Measurements from ENCODE around the gene MED12L. TPM values are rescaled to one million over a fixed set of nuclear protein-coding genes. Genes with fewer than 3 reads are reported as not detected.

The MED12L gene
- total and polyA plus RNA-seq, 4 experiments from 2014 or later: 0.35 to 0.78 TPM; not detected in 2

GRCh38 chr3:151106311-151106710 is 20.8 kb downstream of the MED12L start:
- intact Hi-C loops (cut with micrococcal nuclease): no loop called here
- ChIA-PET POLR2A (ENCODE audit: partially characterized antibody) (no interaction called here), CTCF (ENCODE audit: partially characterized antibody) (no interaction called here)
- Mint-ChIP-seq H3K27me3 (peaks cover 7 to 19% of the 10 kb centered on the region in 2 donors), H3K9me3 (peaks cover 0 to 5% (median 0%) of the 10 kb centered on the region in 8 donors), H3K36me3 (no peaks in the 10 kb centered on the region), H3K4me3 (no peak overlapping the region), H3K4me1 (no peaks in the 10 kb centered on the region), H3K27ac (no peak overlapping the region)
- Histone ChIP-seq H3K4me1 (ENCODE audit: insufficient read depth, low read length) (no peaks in the 10 kb centered on the region), H3K9me3 (ENCODE audit: control insufficient read depth in 1 of 2, low read length in 2 of 2) (no peaks in the 10 kb centered on the region), H3K27ac (ENCODE audit: low read depth, low read length) (no peak overlapping the region), H3K4me3 (ENCODE audit: low read length in 2 of 2) (no peak overlapping the region), H3K36me3 (ENCODE audit: insufficient read depth, low read length) (no peaks in the 10 kb centered on the region), H3K27me3 (ENCODE audit: insufficient read depth, low read length) (no peaks in the 10 kb centered on the region)
- no peak for DNase-seq

GRCh38 chr3:151107177-151107576 is 21.7 kb downstream of the MED12L start:
- ChIA-PET POLR2A (ENCODE audit: partially characterized antibody) (no interaction called here), CTCF (ENCODE audit: partially characterized antibody) (no interaction called here)
- Histone ChIP-seq H3K4me3 (ENCODE audit: low read length in 2 of 2) (no peak overlapping the region), H3K27me3 (ENCODE audit: insufficient read depth, low read length) (no peaks in the 10 kb centered on the region), H3K9me3 (ENCODE audit: control insufficient read depth in 1 of 2, low read length in 2 of 2) (no peaks in the 10 kb centered on the region), H3K27ac (ENCODE audit: low read depth, low read length) (no peak overlapping the region), H3K4me1 (ENCODE audit: insufficient read depth, low read length) (no peaks in the 10 kb centered on the region), H3K36me3 (ENCODE audit: insufficient read depth, low read length) (no peaks in the 10 kb centered on the region)
- Mint-ChIP-seq H3K4me3 (no peak overlapping the region), H3K27ac (no peak overlapping the region), H3K9me3 (peaks cover 0 to 5% (median 0%) of the 10 kb centered on the region in 8 donors), H3K36me3 (no peaks in the 10 kb centered on the region), H3K27me3 (peaks cover 3 to 15% of the 10 kb centered on the region in 2 donors), H3K4me1 (no peaks in the 10 kb centered on the region)
- intact Hi-C loops (cut with micrococcal nuclease): no loop called here
- DNase-seq: no peak

GRCh38 chr3:151107701-151108100 is 22.2 kb downstream of the MED12L start:
- H3K27me3 Mint-ChIP-seq: peaks cover 3 to 15% of the 10 kb centered on the region in 2 donors
- no peak for DNase-seq
- Histone ChIP-seq H3K36me3 (ENCODE audit: insufficient read depth, low read length) (no peaks in the 10 kb centered on the region), H3K27ac (ENCODE audit: low read depth, low read length) (no peak overlapping the region), H3K9me3 (ENCODE audit: control insufficient read depth in 1 of 2, low read length in 2 of 2) (no peaks in the 10 kb centered on the region), H3K4me1 (ENCODE audit: insufficient read depth, low read length) (no peaks in the 10 kb centered on the region), H3K4me3 (ENCODE audit: low read length in 2 of 2) (no peak overlapping the region), H3K27me3 (ENCODE audit: insufficient read depth, low read length) (no peaks in the 10 kb centered on the region)
- peaks cover 0 to 5% (median 0%) of the 10 kb centered on the region in 8 donors for H3K9me3 Mint-ChIP-seq
- H3K4me3 Mint-ChIP-seq: no peak overlapping the region
- intact Hi-C loops (cut with micrococcal nuclease): no loop called here
- no peaks in the 10 kb centered on the region for H3K4me1 Mint-ChIP-seq
- no peaks in the 10 kb centered on the region for H3K36me3 Mint-ChIP-seq
- CTCF ChIA-PET (ENCODE audit: partially characterized antibody): no interaction called here
- no peak overlapping the region for H3K27ac Mint-ChIP-seq
- POLR2A ChIA-PET (ENCODE audit: partially characterized antibody): no interaction called here

- intact Hi-C loops (cut with micrococcal nuclease): no loop called here
- H3K4me1 ChIP-seq (ENCODE audit: insufficient read depth, low read length): no peaks in the 10 kb centered on the region
- POLR2A ChIA-PET (ENCODE audit: partially characterized antibody): no interaction called here
- no peaks in the 10 kb centered on the region for H3K27me3 ChIP-seq (ENCODE audit: insufficient read depth, low read length)
- H3K9me3 ChIP-seq (ENCODE audit: control insufficient read depth in 1 of 2, low read length in 2 of 2): no peaks in the 10 kb centered on the region
- peaks cover 0 to 5% (median 0%) of the 10 kb centered on the region in 8 donors for H3K9me3 Mint-ChIP-seq
- H3K4me3 ChIP-seq (ENCODE audit: low read length in 2 of 2): no peak overlapping the region
- CTCF ChIA-PET (ENCODE audit: partially characterized antibody): interaction anchor here (1.3 kb wide), 1 partner anchor 23 kb away, joined by 3 read pairs; no protein-coding TSS in a partner anchor
- H3K36me3 ChIP-seq (ENCODE audit: insufficient read depth, low read length): no peaks in the 10 kb centered on the region
- no peaks in the 10 kb centered on the region for H3K36me3 Mint-ChIP-seq
- H3K27me3 Mint-ChIP-seq: peaks cover 5 to 19% of the 10 kb centered on the region in 2 donors
- H3K4me1 Mint-ChIP-seq: no peaks in the 10 kb centered on the region
- DNase-seq: no peak
- no peak overlapping the region for H3K4me3 Mint-ChIP-seq
- H3K27ac Mint-ChIP-seq: no peak overlapping the region
- no peak overlapping the region for H3K27ac ChIP-seq (ENCODE audit: low read depth, low read length)
Measured at GRCh38 chr3:151109286-151109800, 23.9 kb downstream of the MED12L start.

GRCh38 chr3:151112731-151113130 is 27.3 kb downstream of the MED12L start:
- ChIA-PET POLR2A (ENCODE audit: partially characterized antibody) (no interaction called here), CTCF (ENCODE audit: partially characterized antibody) (no interaction called here)
- no peak overlapping the region for H3K27ac Mint-ChIP-seq
- H3K36me3 Mint-ChIP-seq: no peaks in the 10 kb centered on the region
- H3K9me3 ChIP-seq (ENCODE audit: control insufficient read depth in 1 of 2, low read length in 2 of 2): no peaks in the 10 kb centered on the region
- intact Hi-C loops (cut with micrococcal nuclease): no loop called here
- no peak for DNase-seq
- H3K27me3 ChIP-seq (ENCODE audit: insufficient read depth, low read length): no peaks in the 10 kb centered on the region
- H3K4me1 ChIP-seq (ENCODE audit: insufficient read depth, low read length): no peaks in the 10 kb centered on the region
- no peaks in the 10 kb centered on the region for H3K4me1 Mint-ChIP-seq
- H3K27me3 Mint-ChIP-seq: peaks cover 9 to 28% of the 10 kb centered on the region in 2 donors
- no peak overlapping the region for H3K4me3 Mint-ChIP-seq
- H3K4me3 ChIP-seq (ENCODE audit: low read length in 2 of 2): no peak overlapping the region
- H3K27ac ChIP-seq (ENCODE audit: low read depth, low read length): no peak overlapping the region
- peaks cover 0 to 2% (median 0%) of the 10 kb centered on the region in 8 donors for H3K9me3 Mint-ChIP-seq
- H3K36me3 ChIP-seq (ENCODE audit: insufficient read depth, low read length): no peaks in the 10 kb centered on the region

DNA sequence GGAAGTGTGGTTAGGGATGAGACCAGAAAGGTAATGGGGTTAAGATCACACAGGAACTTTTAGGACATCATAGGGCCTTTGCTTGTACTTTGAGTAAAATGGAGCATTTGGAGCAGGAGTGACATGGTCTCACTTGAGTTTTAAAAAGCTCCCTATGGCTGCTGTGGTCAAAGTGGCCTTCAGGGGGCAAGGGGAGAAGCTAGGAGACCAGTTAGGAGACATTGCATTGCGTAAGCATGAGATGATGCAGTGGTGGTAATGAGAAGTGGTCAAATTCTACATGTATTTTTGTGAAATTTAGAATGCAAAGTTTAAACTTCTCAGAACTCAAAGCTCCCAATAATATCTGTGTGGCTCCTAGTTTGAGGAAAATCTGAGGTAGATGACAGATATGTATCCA is 27.9 kb downstream of the MED12L start:
- Mint-ChIP-seq H3K27me3 (peaks cover 9 to 26% of the 10 kb centered on the region in 2 donors), H3K27ac (no peak overlapping the region), H3K4me3 (no peak overlapping the region), H3K4me1 (no peaks in the 10 kb centered on the region), H3K36me3 (no peaks in the 10 kb centered on the region), H3K9me3 (no peaks in the 10 kb centered on the region)
- intact Hi-C loops (cut with micrococcal nuclease): no loop called here
- ChIA-PET POLR2A (ENCODE audit: partially characterized antibody) (no interaction called here), CTCF (ENCODE audit: partially characterized antibody) (interaction anchor here (0.9 kb wide), 1 partner anchor 31 kb away, joined by 3 read pairs; no protein-coding TSS in a partner anchor)
- DNase-seq: no peak
- H3K9me3 ChIP-seq (ENCODE audit: control insufficient read depth in 1 of 2, low read length in 2 of 2): no peaks in the 10 kb centered on the region
- no peaks in the 10 kb centered on the region for H3K27me3 ChIP-seq (ENCODE audit: insufficient read depth, low read length)
- no peak overlapping the region for H3K27ac ChIP-seq (ENCODE audit: low read depth, low read length)
- H3K4me1 ChIP-seq (ENCODE audit: insufficient read depth, low read length): no peaks in the 10 kb centered on the region
- H3K4me3 ChIP-seq (ENCODE audit: low read length in 2 of 2): no peak overlapping the region
- no peaks in the 10 kb centered on the region for H3K36me3 ChIP-seq (ENCODE audit: insufficient read depth, low read length)

DNA sequence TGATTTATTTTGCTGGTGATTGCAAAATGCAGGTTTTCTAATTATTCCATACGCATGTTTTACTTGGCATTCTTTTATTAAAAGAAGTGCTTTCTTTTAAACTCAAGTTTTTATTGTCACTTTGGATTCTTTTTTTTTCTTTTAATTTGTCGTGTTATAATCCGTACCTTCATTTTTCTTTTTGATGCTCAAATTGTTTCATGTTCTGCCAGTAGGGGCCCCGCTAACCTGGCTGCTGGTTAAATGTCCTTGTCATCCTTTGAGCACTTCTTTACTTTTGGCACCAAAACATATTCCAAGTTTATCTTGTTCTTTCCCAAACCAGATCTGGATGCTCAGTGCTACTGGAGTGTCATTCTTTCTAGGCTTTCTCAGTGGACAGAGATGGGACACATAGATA is 31.6 kb downstream of the MED12L start:
- CTCF ChIA-PET (ENCODE audit: partially characterized antibody): no interaction called here
- Histone ChIP-seq H3K27ac (ENCODE audit: low read depth, low read length) (no peak overlapping the region), H3K4me1 (ENCODE audit: insufficient read depth, low read length) (no peaks in the 10 kb centered on the region), H3K9me3 (ENCODE audit: control insufficient read depth in 1 of 2, low read length in 2 of 2) (no peaks in the 10 kb centered on the region), H3K36me3 (ENCODE audit: insufficient read depth, low read length) (no peaks in the 10 kb centered on the region), H3K27me3 (ENCODE audit: insufficient read depth, low read length) (no peaks in the 10 kb centered on the region), H3K4me3 (ENCODE audit: low read length in 2 of 2) (no peak overlapping the region)
- no peak for DNase-seq
- no peak overlapping the region for H3K4me3 Mint-ChIP-seq
- no peaks in the 10 kb centered on the region for H3K9me3 Mint-ChIP-seq
- H3K4me1 Mint-ChIP-seq: no peaks in the 10 kb centered on the region
- intact Hi-C loops (cut with micrococcal nuclease): no loop called here
- peaks cover 9 to 14% of the 10 kb centered on the region in 2 donors for H3K27me3 Mint-ChIP-seq
- POLR2A ChIA-PET (ENCODE audit: partially characterized antibody): no interaction called here
- no peak overlapping the region for H3K27ac Mint-ChIP-seq
- no peaks in the 10 kb centered on the region for H3K36me3 Mint-ChIP-seq

DNA sequence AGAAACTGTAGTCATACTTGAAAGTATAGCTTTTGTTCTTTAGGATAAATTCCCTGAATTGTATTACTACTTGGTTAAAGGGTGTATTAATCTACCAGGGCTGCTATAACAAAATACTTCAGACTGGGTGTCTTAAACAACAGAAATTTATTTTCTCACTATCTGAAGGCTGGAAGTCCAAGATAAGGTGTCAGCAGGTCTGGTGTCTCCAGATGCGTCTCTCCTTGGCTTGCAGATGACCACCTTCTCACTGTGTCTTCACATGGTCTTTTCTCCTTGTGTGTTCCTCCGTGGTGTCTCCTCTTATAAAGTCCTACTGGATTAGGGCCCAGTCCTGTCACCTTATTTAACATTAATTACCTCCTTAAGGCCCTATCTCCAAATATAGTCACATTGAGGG is 33.7 kb downstream of the MED12L start:
- Histone ChIP-seq H3K9me3 (ENCODE audit: control insufficient read depth in 1 of 2, low read length in 2 of 2) (no peaks in the 10 kb centered on the region), H3K27ac (ENCODE audit: low read depth, low read length) (no peak overlapping the region), H3K4me3 (ENCODE audit: low read length in 2 of 2) (no peak overlapping the region), H3K4me1 (ENCODE audit: insufficient read depth, low read length) (no peaks in the 10 kb centered on the region), H3K36me3 (ENCODE audit: insufficient read depth, low read length) (no peaks in the 10 kb centered on the region), H3K27me3 (ENCODE audit: insufficient read depth, low read length) (no peaks in the 10 kb centered on the region)
- Mint-ChIP-seq H3K4me1 (no peaks in the 10 kb centered on the region), H3K27ac (no peak overlapping the region), H3K36me3 (no peaks in the 10 kb centered on the region), H3K27me3 (peaks cover 7 to 10% of the 10 kb centered on the region in 2 donors), H3K9me3 (no peaks in the 10 kb centered on the region), H3K4me3 (no peak overlapping the region)
- CTCF ChIA-PET (ENCODE audit: partially characterized antibody): no interaction called here
- DNase-seq: no peak
- intact Hi-C loops (cut with micrococcal nuclease): no loop called here
- POLR2A ChIA-PET (ENCODE audit: partially characterized antibody): no interaction called here

All from CD4-positive, alpha-beta memory T cell (primary cell).